Parathyroid adenoma (tissue), 2 donors: Measurements from ENCODE around the gene FAM234B.

ENCODE experiments used
- H2AFZ ChIP-seq: fragments of 300-600 bp; sonication (generic); one replicate; pipeline ENCODE4 v1.7.0; 2017; ENCODE audit warnings: antibody characterized with exemption, mild to moderate bottlenecking
- H3K27ac ChIP-seq: fragments of 300-600 bp; sonication (generic); one replicate; pipeline ENCODE4 v1.7.0; 2017
- H3K27me3 ChIP-seq: fragments of 300-600 bp; sonication (generic); one replicate; pipeline ENCODE4 v1.7.0; 2017; ENCODE audit warnings: low read length; ENCODE audit not compliant: control insufficient read depth, insufficient read depth
- H3K36me3 ChIP-seq: fragments of 300-600 bp; sonication (generic); one replicate; pipeline ENCODE4 v1.7.0; 2017; ENCODE audit warnings: low read length; ENCODE audit not compliant: control insufficient read depth, insufficient read depth
- H3K4me1 ChIP-seq: fragments of 300-600 bp; sonication (generic); one replicate; pipeline ENCODE4 v1.7.0; 2017; ENCODE audit warnings: control low read depth
- H3K4me2 ChIP-seq: fragments of 300-600 bp; sonication (generic); one replicate; pipeline ENCODE4 v1.7.0; 2017; ENCODE audit warnings: low read length
- H3K4me3 ChIP-seq: fragments of 300-600 bp; sonication (generic); one replicate; pipeline ENCODE4 v1.7.0; 2017; ENCODE audit warnings: low read depth, low read length
- H3K79me2 ChIP-seq: fragments of 300-600 bp; sonication (generic); one replicate; pipeline ENCODE4 v1.7.0; 2017; ENCODE audit warnings: control low read depth
- H3K9ac ChIP-seq: fragments of 300-600 bp; sonication (generic); one replicate; pipeline ENCODE4 v1.7.0; 2017; ENCODE audit warnings: mild to moderate bottlenecking
- H3K9me3 ChIP-seq: fragments of 300-600 bp; sonication (generic); one replicate; pipeline ENCODE4 v1.7.0; 2017; ENCODE audit warnings: low read length; ENCODE audit not compliant: control insufficient read depth
- CTCF ChIP-seq: fragments of 300-600 bp; sonication (generic); IDR thresholded peaks from one replicate; pipeline ENCODE4 v1.7.0; 2017; ENCODE audit warnings: antibody characterized with exemption, mild to moderate bottlenecking
- donor health status: primary hyperparathyroidism.

Gene FAM234B

GRCh38 chr12:13004986-13005385 is 39.2 kb upstream of the FAM234B start:
- no peaks in the 10 kb centered on the region for H3K27me3 ChIP-seq
- H3K27ac ChIP-seq, result no peak overlapping the region
- H3K9ac ChIP-seq, result no peak overlapping the region
- H3K4me2 ChIP-seq, result no peak overlapping the region
- no peak overlapping the region for H3K4me3 ChIP-seq
- no peaks in the 10 kb centered on the region for H3K36me3 ChIP-seq
- H2AFZ ChIP-seq, result no peak overlapping the region
- no peaks in the 10 kb centered on the region for H3K4me1 ChIP-seq
- no peaks in the 10 kb centered on the region for H3K9me3 ChIP-seq
- no peak for TF ChIP-seq CTCF
- H3K79me2 ChIP-seq, result peaks cover 2% of the 10 kb centered on the region

DNA sequence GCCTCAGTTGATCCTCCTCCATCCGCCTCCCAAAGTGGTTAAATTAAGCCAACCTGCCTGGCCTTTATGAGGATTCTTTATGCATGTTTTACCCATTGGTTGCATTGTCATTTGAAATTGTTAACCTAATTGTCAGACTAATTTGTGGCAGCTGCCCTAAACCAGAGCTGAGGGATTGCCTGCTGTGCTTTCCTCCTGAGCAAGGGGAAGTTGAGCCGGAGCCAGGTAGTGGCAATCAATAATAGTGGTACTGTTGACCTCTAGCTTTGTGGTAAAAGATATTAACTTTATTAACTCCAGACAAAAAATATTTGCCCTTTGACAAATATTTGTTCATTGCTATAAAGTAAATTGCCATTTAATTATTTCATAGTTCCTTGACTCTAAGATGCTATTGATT is 38.5 kb upstream of the FAM234B start:
- no peak overlapping the region for H3K4me2 ChIP-seq
- H3K9me3 ChIP-seq, result no peaks in the 10 kb centered on the region
- no peak overlapping the region for H3K4me3 ChIP-seq
- H3K9ac ChIP-seq, result no peak overlapping the region
- no peaks in the 10 kb centered on the region for H3K36me3 ChIP-seq
- TF ChIP-seq CTCF, result no peak
- no peaks in the 10 kb centered on the region for H3K4me1 ChIP-seq
- no peaks in the 10 kb centered on the region for H3K27me3 ChIP-seq
- no peak overlapping the region for H3K27ac ChIP-seq
- peaks cover 2% of the 10 kb centered on the region for H3K79me2 ChIP-seq
- H2AFZ ChIP-seq, result no peak overlapping the region

DNA sequence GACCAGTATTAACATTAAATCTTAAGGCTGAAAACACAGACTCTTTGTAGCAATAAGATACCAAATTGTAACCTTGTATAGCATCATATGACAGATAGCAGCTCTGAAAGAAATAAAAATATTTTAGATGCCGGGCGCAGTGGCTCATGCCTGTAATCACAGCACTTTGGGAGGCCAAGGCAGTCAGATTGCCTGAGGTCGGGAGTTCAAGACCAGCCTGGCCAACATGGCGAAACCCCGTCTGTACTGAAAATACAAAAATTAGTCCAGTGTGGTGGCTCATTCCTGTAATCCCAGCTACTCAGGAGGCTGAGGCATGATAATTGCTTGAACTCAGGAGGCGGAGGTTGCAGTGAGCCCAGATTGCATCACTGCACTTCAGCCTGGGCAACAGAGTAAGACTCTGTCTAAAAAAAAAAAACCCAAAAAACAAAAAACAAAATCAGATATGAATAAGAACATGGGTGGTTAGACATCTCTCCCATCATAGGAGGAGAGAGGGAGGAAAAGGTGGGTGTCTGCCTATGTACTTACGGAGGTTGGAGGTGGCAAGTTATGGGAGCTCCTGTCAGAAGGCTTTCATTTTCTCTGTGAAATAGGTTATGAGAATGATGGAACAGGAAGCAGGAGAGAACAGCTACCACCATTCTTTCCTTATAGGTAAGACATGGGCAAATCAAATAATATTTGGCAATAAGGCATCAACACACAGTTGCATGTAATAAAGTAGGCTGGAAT is 36.5 kb upstream of the FAM234B start:
- Histone ChIP-seq H3K27me3 (no peaks in the 10 kb centered on the region), H3K4me1 (no peaks in the 10 kb centered on the region), H3K9me3 (no peaks in the 10 kb centered on the region), H3K4me3 (no peak overlapping the region), H3K36me3 (no peaks in the 10 kb centered on the region), H3K4me2 (no peak overlapping the region), H3K9ac (no peak overlapping the region), H2AFZ (no peak overlapping the region), H3K27ac (no peak overlapping the region), H3K79me2 (no peaks in the 10 kb centered on the region)
- TF ChIP-seq CTCF, result no peak

- Histone ChIP-seq H3K36me3 (no peaks in the 10 kb centered on the region), H3K9me3 (no peaks in the 10 kb centered on the region), H3K27ac (no peak overlapping the region), H3K4me1 (no peaks in the 10 kb centered on the region), H2AFZ (no peak overlapping the region), H3K4me2 (no peak overlapping the region), H3K27me3 (no peaks in the 10 kb centered on the region), H3K4me3 (no peak overlapping the region), H3K9ac (no peak overlapping the region), H3K79me2 (no peaks in the 10 kb centered on the region)
- TF ChIP-seq CTCF, result no peak
Measured at GRCh38 chr12:13008741-13009380, 35.3 kb upstream of the FAM234B start.

GRCh38 chr12:13011098-13011497 is 33.1 kb upstream of the FAM234B start:
- Histone ChIP-seq H3K27me3 (no peaks in the 10 kb centered on the region), H3K4me2 (no peak overlapping the region), H3K36me3 (no peaks in the 10 kb centered on the region), H3K9ac (no peak overlapping the region), H3K4me3 (no peak overlapping the region), H2AFZ (no peak overlapping the region), H3K79me2 (no peaks in the 10 kb centered on the region), H3K9me3 (no peaks in the 10 kb centered on the region), H3K27ac (no peak overlapping the region), H3K4me1 (no peaks in the 10 kb centered on the region)
- no peak for TF ChIP-seq CTCF
